Measurements from ENCODE around the gene LRP1B. TPM values are rescaled to one million over a fixed set of nuclear protein-coding genes. Genes with fewer than 3 reads are reported as not detected.

Gene LRP1B
- polyA plus RNA-seq, 1 donor from 2014 or later, result 12.7 TPM

DNA sequence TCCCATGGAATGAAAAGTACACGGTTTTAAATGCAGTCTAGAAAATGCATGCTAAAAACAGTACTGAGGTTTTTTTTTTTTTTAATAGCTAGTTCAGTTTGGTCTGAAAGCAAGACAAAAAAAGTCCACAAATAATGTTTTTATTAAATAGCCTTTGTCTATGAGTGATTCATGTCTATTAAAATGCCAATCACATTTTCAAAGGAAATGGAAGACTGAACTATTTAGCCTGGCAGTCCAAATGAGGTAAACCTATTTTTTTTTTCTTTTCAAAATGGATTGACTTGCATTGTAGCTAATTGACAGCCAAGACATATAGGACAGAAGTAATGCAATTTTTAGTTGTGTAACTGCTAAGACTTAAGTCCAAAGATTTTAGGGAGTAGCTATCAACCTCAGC is 90.3 kb downstream of the LRP1B start:
- Histone ChIP-seq H3K27ac (ENCODE audit: low read length) (no peak overlapping the region), H3K4me3 (ENCODE audit: low read length) (no peak overlapping the region), H2AFZ (ENCODE audit: low read depth, low read length) (no peak overlapping the region), H3K36me3 (ENCODE audit: insufficient read depth, low read length) (no peaks in the 10 kb centered on the region), H4K20me1 (ENCODE audit: insufficient read depth) (no peaks in the 10 kb centered on the region), H3K4me2 (ENCODE audit: low read length) (no peak overlapping the region), H3K79me2 (replicated peaks; ENCODE audit: insufficient read depth, low read length) (no peaks in the 10 kb centered on the region), H3K9me3 (ENCODE audit: low read length) (no peaks in the 10 kb centered on the region), H3F3A (ENCODE audit: insufficient read depth, low read length, poor library complexity, severe bottlenecking) (no peaks in the 10 kb centered on the region), H3K9ac (ENCODE audit: low read length) (no peak overlapping the region), H3K27me3 (ENCODE audit: insufficient read depth, low read depth, low read length) (no peaks in the 10 kb centered on the region), H3K9me2 (ENCODE audit: insufficient read depth, low read length) (no peaks in the 10 kb centered on the region)
- TF ChIP-seq SMC3 (conservative IDR thresholded peaks at IDR 0.05; ENCODE audit: poor library complexity) (no peak), RAD21 (conservative IDR thresholded peaks at IDR 0.05) (no peak), POLR2AphosphoS5 (IDR thresholded peaks at IDR 0.05) (no peak), MXI1 (conservative IDR thresholded peaks at IDR 0.05; ENCODE audit: poor library complexity, severe bottlenecking) (no peak), TAF1 (IDR thresholded peaks at IDR 0.05; ENCODE audit: low read depth) (no peak), EP300 (conservative IDR thresholded peaks at IDR 0.05; ENCODE audit: poor library complexity, severe bottlenecking) (no peak), EZH2 (IDR thresholded peaks at IDR 0.05; ENCODE audit: borderline replicate concordance, insufficient read depth, low read length, poor library complexity, severe bottlenecking) (no peak)
- TF ChIP-seq, protein P1, sequence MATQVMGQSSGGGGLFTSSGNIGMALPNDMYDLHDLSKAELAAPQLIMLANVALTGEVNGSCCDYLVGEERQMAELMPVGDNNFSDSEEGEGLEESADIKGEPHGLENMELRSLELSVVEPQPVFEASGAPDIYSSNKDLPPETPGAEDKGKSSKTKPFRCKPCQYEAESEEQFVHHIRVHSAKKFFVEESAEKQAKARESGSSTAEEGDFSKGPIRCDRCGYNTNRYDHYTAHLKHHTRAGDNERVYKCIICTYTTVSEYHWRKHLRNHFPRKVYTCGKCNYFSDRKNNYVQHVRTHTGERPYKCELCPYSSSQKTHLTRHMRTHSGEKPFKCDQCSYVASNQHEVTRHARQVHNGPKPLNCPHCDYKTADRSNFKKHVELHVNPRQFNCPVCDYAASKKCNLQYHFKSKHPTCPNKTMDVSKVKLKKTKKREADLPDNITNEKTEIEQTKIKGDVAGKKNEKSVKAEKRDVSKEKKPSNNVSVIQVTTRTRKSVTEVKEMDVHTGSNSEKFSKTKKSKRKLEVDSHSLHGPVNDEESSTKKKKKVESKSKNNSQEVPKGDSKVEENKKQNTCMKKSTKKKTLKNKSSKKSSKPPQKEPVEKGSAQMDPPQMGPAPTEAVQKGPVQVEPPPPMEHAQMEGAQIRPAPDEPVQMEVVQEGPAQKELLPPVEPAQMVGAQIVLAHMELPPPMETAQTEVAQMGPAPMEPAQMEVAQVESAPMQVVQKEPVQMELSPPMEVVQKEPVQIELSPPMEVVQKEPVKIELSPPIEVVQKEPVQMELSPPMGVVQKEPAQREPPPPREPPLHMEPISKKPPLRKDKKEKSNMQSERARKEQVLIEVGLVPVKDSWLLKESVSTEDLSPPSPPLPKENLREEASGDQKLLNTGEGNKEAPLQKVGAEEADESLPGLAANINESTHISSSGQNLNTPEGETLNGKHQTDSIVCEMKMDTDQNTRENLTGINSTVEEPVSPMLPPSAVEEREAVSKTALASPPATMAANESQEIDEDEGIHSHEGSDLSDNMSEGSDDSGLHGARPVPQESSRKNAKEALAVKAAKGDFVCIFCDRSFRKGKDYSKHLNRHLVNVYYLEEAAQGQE (IDR thresholded peaks at IDR 0.05; ENCODE audit: borderline replicate concordance), result no peak
- TF ChIP-seq, protein P2, sequence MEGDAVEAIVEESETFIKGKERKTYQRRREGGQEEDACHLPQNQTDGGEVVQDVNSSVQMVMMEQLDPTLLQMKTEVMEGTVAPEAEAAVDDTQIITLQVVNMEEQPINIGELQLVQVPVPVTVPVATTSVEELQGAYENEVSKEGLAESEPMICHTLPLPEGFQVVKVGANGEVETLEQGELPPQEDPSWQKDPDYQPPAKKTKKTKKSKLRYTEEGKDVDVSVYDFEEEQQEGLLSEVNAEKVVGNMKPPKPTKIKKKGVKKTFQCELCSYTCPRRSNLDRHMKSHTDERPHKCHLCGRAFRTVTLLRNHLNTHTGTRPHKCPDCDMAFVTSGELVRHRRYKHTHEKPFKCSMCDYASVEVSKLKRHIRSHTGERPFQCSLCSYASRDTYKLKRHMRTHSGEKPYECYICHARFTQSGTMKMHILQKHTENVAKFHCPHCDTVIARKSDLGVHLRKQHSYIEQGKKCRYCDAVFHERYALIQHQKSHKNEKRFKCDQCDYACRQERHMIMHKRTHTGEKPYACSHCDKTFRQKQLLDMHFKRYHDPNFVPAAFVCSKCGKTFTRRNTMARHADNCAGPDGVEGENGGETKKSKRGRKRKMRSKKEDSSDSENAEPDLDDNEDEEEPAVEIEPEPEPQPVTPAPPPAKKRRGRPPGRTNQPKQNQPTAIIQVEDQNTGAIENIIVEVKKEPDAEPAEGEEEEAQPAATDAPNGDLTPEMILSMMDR (IDR thresholded peaks at IDR 0.05; ENCODE audit: poor library complexity, severe bottlenecking), result no peak

DNA sequence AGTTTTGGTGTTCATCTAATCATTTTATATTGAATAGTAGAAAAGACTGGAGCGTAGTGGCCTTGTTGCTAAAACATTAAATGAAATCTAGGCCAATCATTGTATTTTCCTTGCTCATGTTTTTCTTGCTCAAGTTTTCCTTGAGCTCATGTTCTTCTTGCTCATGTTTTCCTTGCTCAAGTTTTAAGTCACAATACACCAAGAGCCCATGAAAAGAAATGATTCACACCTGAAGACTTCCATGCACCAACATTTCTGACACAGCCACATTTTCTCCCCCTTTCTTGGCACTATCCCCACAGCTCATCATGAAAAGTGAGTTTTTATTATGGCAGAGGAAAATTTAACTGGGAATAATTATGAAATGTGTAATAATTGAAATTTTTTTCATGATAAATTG is 92.0 kb downstream of the LRP1B start:
- Histone ChIP-seq H2AFZ (ENCODE audit: low read depth, low read length) (no peak overlapping the region), H3K36me3 (ENCODE audit: insufficient read depth, low read length) (no peaks in the 10 kb centered on the region), H3K4me3 (ENCODE audit: low read length) (no peak overlapping the region), H3K79me2 (replicated peaks; ENCODE audit: insufficient read depth, low read length) (no peaks in the 10 kb centered on the region), H3K9ac (ENCODE audit: low read length) (no peak overlapping the region), H3K27me3 (ENCODE audit: insufficient read depth, low read depth, low read length) (no peaks in the 10 kb centered on the region), H3K9me3 (ENCODE audit: low read length) (no peaks in the 10 kb centered on the region), H4K20me1 (ENCODE audit: insufficient read depth) (no peaks in the 10 kb centered on the region), H3K9me2 (ENCODE audit: insufficient read depth, low read length) (no peaks in the 10 kb centered on the region), H3K27ac (ENCODE audit: low read length) (no peak overlapping the region), H3K4me2 (ENCODE audit: low read length) (no peak overlapping the region), H3F3A (ENCODE audit: insufficient read depth, low read length, poor library complexity, severe bottlenecking) (no peaks in the 10 kb centered on the region)
- TF ChIP-seq, protein P1 (IDR thresholded peaks at IDR 0.05; ENCODE audit: borderline replicate concordance), result no peak
- TF ChIP-seq TAF1 (IDR thresholded peaks at IDR 0.05; ENCODE audit: low read depth), result no peak
- no peak for TF ChIP-seq EP300 (conservative IDR thresholded peaks at IDR 0.05; ENCODE audit: poor library complexity, severe bottlenecking)
- no peak for TF ChIP-seq SMC3 (conservative IDR thresholded peaks at IDR 0.05; ENCODE audit: poor library complexity)
- TF ChIP-seq MXI1 (conservative IDR thresholded peaks at IDR 0.05; ENCODE audit: poor library complexity, severe bottlenecking), result no peak
- no peak for TF ChIP-seq RAD21 (conservative IDR thresholded peaks at IDR 0.05)
- TF ChIP-seq POLR2AphosphoS5 (IDR thresholded peaks at IDR 0.05), result no peak
- TF ChIP-seq, protein P2 (IDR thresholded peaks at IDR 0.05; ENCODE audit: poor library complexity, severe bottlenecking), result no peak
- no peak for TF ChIP-seq EZH2 (IDR thresholded peaks at IDR 0.05; ENCODE audit: borderline replicate concordance, insufficient read depth, low read length, poor library complexity, severe bottlenecking)

Data from neural cell (in vitro differentiated cells).